ENCODE data around the gene NF1.

The NF1 gene

GRCh38 chr17:31387438-31387837, 292.7 kb downstream of the NF1 start:
- no peak for DNase-seq (ENCODE audit: low read depth in 2 of 2)

- DNase-seq (ENCODE audit: low read depth in 2 of 2): no peak
Measured at GRCh38 chr17:31388351-31388750, 293.6 kb downstream of the NF1 start.

- peak in 1 of 2 donors; percentile 29 for DNase-seq (ENCODE audit: low read depth in 2 of 2)
Measured at GRCh38 chr17:31388770-31389656, 294.2 kb downstream of the NF1 start.

GRCh38 chr17:31389657-31390381, 295.0 kb downstream of the NF1 start:
- no peak for DNase-seq (ENCODE audit: low read depth in 2 of 2)

DNA sequence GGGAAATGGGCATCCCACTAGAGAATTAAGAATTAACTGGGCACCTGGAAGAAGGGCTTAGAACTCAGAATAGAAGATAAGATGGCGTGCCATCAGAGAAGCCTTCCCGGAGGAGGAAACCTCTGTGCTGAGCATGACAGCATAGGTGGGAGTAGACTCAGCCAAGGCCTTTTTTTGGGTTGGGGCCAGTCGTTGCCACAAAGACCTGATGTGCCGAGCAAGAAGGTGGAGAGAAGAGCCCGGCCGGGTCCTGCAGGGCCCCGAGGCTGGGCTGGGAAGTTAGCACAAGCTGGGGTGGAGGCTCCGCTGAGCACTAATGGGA, 295.6 kb downstream of the NF1 start:
- no peak for DNase-seq (ENCODE audit: low read depth in 2 of 2)

DNA sequence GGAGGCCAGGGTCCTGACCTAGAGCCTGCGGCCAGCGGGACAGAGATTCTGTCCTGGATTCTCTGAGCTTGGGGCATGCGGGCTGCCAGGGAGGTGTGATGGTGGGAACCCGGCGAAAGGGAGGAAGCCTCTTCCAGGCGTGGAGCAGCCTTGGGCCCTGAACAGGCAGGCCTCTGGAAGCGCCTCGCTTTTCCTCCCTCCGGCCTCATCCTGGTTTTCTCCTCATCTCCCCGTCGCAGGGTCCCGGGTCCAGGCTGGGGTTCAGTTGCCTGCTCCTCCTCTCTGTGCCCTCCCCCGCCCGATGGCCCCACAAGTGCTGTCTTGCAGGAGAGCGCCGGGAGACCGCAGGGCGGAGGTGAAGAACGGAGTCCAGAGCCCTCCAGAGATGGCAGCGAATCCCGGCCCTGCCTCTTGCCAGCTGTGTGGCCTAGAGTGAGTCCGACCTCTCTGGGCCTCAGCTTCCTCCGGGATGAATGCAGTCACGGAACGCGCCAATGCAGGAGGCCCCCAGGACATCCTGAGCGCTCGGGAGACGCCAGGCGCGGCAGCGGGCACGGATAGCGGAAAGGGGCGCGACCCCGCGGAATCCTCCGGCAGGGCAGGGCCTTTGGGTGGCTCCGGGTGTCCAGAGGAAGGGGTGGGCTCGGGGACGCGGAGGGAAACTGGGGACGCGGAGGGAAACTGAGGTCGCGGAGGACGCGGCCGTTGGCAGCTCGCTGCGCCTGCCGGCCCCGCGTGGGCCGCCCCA, 296.1 kb downstream of the NF1 start:
- no peak for DNase-seq (ENCODE audit: low read depth in 2 of 2)

DNA sequence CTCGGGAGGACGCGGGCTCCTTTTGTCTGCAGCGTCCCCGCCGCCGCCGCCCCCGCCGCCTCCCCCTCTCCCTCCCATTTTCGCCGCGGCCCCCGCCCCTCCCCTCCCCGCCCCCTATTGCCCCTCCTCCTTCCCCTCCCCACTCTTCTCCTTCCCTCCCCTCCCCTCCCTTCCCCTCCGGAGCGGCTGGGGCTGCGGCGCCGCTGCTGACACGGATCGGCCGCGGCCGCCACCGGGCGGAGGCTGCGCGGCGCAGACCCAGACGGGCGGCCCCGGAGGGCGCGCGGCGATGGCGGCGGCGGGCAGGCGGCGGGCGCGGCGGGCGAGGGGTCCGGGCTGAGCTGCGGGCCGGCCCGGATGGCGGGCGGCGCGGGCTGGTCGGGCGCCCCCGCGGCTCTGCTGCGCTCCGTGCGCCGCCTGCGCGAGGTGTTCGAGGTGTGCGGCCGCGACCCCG, 296.7 kb downstream of the NF1 start, which contains the start of gene RAB11FIP4:
RAB11FIP4 (plus strand) TSS at position 180 of the 454 bp plus-strand sequence; CDS start at position 358, 178 bp downstream.
- DNase-seq (ENCODE audit: low read depth in 2 of 2): no peak

GRCh38 chr17:31392002-31392855, 297.5 kb downstream of the NF1 start:
- DNase-seq (ENCODE audit: low read depth in 2 of 2): no peak

- DNase-seq (ENCODE audit: low read depth in 2 of 2): no peak
Measured at GRCh38 chr17:31392856-31393748, 298.3 kb downstream of the NF1 start.

- no peak for DNase-seq (ENCODE audit: low read depth in 2 of 2)
Measured at GRCh38 chr17:31393749-31394146, 299.0 kb downstream of the NF1 start.

GRCh38 chr17:31394544-31394943, 299.8 kb downstream of the NF1 start:
- no peak for DNase-seq (ENCODE audit: low read depth in 2 of 2)

DNA sequence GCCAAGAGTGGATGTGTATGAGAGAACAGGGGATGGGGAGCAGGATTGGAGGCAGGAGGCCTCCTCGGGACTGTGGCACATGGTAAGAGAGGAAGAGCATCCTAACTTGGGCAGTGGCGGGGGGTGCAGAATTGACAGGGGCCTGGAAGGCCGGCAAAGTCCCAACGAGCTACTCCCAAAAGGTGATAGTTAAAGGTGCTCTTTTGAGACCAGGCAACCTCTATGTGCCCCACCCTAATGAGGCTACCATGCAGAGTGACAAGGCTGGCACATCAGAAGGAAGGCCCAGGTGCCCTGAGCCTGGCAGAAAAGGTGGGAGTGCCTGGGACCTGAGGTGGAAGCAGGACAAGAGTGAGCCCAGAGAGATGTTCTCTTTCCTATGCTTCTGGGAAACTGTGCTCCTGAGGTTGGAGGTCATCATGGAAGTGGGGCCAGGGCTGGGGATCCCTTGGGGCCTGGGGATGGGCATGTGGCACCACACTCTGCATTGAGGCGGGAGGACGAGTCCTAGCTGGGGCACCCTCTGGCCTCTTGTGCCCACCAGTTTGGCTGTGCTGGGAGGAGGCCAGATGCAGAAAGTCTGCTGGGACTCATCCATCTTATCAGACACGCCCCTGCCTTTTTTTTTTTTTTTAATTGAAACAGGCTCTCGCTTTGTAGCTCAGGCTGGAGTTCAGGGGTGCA, 302.6 kb downstream of the NF1 start:
- DNase-seq (ENCODE audit: low read depth in 2 of 2): no peak

DNA sequence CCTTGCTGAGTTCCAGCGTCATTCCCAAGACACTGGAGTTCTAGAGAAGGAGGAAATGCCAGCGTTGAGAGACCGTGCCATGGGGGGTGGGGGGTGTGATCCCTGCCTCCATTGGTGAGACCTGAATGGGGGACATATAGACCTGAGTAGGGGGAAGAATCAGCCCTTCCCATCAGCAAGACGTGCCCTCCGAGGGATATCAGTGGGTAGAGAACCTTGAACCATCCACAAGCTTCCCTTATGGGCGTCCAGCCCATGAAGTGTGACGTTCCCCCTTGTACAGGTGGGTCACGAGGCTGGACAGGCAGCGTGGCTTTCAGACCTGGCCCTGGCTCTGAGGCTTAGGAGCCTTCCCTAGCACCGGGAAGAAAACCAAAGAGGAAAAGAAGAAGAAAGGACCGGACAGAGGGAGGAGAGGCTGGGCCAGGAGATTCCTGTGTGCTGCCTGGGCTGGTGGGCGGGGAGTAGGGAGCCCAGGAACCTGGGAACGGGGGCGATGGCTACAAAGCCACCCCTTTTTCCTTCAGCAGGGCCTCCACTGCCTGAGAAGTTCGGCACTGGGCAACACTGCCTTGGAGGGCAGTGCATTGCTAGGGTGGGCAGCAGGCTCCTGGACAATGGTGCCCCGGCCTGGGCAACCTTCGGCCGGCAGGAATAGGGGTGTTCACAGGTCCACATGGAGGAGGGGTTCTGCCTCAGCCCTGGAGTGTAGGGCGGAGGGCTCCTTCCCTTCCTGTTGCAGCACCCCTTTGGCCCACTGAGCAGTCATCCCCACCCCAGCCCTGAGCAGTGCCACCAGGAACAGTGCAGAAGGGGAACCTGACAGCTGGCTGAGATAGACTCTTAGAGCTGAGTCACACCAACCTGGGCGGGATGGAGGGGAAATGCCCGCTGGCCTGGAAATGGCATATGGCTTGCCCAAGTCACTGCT, 303.9 kb downstream of the NF1 start:
- no peak for DNase-seq (ENCODE audit: low read depth in 2 of 2)

DNA sequence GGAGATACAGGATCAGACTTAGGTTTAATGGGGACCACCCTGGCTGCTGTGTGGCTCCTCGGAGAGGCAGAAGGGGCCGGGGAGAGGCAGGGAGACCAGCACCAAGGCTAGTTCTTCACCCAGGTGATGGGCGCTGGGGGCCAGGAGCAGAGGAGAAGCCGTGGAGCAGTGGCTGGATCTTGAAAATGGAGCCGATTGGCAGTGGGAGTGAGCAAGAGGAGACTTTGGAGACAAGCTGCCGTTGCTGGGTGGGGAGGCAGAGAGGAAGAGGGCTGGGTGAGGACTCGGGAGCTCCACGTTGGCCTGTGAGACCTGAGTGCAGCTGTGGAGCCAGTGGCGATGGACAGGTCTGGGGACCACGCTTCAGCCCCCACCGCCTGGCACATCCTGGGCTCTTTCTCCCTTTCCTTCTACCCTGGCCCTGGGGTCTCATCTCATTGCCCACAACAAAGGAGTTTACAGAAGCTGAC, 305.7 kb downstream of the NF1 start:
- no peak for DNase-seq (ENCODE audit: low read depth in 2 of 2)

DNA sequence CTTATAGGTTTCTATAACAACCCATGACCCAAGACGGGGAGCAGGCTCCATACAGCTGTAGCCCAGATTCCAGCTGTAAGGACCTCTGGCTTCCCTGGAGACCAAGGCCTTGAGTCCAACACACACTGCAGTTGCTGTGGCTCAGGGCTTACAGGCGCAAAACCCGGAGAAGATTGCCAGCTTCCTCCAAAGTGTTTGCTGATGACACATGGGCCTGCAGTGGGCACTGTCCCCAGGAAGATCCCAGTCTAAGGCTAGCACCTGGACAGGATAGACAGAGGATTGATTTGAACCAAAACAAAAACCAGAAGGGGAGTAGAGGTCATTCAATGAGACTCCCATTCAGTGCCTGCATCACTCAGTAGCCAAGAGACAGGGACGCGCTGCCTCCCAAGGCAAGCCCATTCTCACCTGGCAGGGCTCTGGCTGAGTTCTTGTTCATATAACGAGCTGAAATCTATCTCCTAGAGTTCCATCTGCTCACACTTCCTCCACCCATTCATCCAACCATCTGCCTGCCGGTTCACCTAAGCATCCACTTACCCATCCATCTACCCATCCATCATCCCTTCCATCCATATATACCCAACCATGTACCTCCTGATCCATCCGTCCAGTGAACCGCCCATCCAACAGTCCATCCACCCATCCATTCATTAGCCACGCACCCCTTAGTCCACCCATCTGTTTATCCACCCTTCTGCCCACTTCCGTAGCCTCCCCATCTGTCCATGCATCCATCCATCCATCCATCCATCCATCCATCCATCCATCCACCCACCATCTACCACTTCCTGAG, 306.9 kb downstream of the NF1 start:
- no peak for DNase-seq (ENCODE audit: low read depth in 2 of 2)

- no peak for DNase-seq (ENCODE audit: low read depth in 2 of 2)
Measured at GRCh38 chr17:31404028-31404949, 309.5 kb downstream of the NF1 start.
